Raji (cell line): ENCODE data around the gene GPR160.

Experiments
- POLR2A ChIP-seq: IDR thresholded peaks from 2 replicates; pipeline ENCODE4 v1.6.1; 2011; ENCODE audit warnings: low read depth, low read length, control low read depth; ENCODE audit not compliant: insufficient read depth

GPR160 gene

DNA sequence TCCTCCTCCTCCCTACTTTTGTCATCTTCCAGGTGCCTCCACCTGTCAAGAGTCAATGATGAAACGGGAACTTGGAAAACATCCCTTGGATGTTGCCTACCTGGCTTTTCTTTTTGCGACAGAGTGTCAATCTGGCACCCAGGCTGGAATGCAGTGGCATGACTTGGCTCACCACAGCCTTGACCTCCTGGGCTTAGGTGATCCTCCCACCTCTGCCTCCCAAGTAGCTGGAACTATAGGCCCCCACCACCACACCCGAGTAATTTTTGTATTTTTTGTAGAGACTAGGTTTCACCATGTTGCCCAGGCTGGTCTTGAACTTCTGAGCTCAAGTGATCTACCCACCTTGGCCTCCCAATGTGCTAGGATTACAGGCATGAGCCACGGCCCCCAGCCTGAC lies 42.8 kb downstream of the GPR160 start:
- no peak for TF ChIP-seq POLR2A

- TF ChIP-seq POLR2A: no peak
Observed at GRCh38 chr3:170081079-170081741, 43.4 kb downstream of the GPR160 start.

DNA sequence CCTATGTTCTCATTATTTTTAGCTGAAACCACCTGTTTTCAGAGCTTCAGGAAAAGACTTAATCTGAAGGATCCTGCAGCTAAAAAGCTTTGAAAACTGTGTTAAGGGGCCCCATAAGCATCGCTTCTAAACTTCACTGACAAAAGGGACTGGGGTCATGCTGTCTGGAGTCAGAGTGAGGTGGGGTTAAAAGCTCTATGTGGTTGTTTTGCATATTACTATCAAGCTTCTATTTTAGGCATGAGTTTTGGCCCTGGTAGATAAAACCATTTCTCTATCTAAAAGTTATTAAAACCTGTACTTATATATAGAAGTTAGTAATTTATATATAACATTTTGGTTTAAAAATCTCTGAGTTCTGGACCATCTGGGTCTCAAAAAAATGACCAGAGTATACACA lies 45.5 kb downstream of the GPR160 start:
- no peak for TF ChIP-seq POLR2A

GRCh38 chr3:170085396-170085795 lies 47.6 kb downstream of the GPR160 start:
- no peak for TF ChIP-seq POLR2A

- no peak for TF ChIP-seq POLR2A
Observed at GRCh38 chr3:170089862-170090600, 52.2 kb downstream of the GPR160 start.

DNA sequence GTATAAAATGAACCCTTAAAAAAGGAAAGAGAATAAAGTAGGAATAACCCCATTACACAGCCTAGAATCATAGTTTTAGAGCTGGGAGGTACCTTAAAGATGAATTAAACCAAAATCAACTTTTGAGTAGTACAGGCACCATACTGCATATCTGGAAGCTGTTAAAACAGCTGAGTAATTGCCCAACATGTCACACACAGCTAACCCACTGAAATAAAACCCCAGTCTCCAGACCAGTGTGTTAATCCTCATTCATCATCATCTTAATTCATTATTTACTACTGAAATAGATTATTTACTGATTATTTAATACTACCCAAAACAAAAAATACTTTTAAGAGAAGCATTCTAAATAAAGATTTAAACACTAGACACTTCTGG lies 52.8 kb downstream of the GPR160 start:
- no peak for TF ChIP-seq POLR2A

DNA sequence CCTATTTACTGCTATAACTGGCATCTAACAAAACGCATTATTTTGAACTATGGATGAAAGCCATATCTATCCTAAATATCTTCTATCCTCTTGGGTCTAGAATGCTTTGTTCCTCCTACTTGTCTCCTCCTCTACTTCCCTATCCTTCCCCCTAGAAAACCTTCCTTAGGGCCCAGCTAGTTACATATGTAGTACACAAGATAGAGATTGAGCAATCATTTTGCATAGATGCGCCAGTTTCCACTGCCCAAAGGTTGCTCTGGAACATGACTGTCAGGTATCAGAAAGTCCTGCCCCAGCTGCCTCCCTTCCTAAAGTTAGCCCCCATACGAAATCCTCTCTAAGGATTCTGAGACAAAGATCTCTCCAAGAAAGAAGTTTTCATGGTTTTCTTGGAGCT lies 55.1 kb downstream of the GPR160 start:
- no peak for TF ChIP-seq POLR2A

GRCh38 chr3:170095771-170096170 lies 58.0 kb downstream of the GPR160 start:
- no peak for TF ChIP-seq POLR2A

DNA sequence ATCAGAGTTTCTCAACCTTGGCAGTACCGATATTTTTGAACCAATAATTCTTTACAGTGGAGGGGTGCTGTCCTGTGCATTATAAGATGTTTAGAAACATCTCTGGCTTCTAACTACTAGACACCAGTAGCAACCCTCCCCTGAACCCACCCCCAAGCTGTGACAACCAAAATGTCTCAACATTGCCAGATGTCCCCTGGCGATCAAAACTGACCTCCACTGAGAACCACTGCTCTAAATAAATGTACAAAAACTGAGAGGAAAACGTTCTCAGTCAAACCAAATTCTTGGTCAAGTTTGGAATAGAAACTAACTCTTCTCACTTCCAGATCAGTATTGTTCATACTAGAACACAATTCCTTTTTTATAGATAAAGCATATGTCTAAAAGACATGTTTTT lies 58.5 kb downstream of the GPR160 start:
- TF ChIP-seq POLR2A: no peak

- no peak for TF ChIP-seq POLR2A
Observed at GRCh38 chr3:170098753-170099152, 61.0 kb downstream of the GPR160 start.

- TF ChIP-seq POLR2A: no peak
Observed at GRCh38 chr3:170100944-170101343, 63.1 kb downstream of the GPR160 start.

GRCh38 chr3:170102431-170102830 lies 64.6 kb downstream of the GPR160 start:
- TF ChIP-seq POLR2A: no peak

DNA sequence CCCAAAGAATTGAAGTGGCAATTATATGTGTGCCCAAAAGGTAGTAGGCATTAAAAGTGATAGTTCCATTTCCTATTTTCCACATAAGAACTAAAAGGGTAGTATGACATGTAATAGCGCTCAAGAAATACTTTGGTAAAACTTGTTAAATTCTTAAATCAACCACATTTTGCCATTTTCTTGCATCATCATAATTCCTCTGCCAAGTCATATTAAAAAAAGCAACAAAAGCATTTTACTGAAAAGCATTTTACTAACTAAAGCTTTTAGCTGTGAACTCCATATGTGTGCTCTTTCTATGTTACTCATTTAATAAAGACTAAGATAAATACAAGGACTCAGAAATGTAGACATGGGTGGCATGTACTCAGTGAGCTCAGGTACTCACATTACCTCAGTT lies 70.1 kb downstream of the GPR160 start:
- no peak for TF ChIP-seq POLR2A

GRCh38 chr3:170108955-170109354 lies 71.2 kb downstream of the GPR160 start:
- no peak for TF ChIP-seq POLR2A

DNA sequence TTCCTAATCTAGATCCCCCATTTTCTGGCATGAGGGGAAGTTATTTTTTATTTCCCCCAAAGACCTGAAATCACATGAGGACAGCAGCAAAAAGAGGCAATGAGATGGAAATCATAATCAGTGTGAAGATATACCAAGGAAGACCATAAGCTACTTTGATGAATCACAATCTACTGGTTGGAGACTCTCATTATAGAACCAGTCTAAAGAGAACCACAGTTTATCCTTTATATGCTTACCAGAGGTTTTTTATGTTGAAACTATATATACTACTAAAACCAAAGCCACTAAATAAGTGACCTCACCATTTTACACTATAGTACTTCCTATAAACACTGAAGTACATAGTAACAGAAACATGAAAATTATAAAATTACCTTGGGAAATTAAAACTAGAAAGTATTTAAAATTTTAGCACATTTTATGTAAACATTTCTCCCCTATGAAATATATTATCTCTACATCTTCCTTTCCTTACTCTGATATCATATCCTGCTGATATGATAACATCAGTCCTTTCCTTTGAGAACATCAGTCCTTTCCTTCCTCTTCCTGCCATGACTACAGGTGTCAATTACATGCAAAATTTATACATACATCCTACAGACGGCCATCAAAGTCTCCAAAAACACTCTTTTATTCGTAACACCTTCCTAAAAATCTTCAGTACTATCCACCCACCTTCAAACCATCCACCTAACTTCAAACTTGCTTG lies 71.9 kb downstream of the GPR160 start:
- no peak for TF ChIP-seq POLR2A

GRCh38 chr3:170111147-170111771 lies 73.5 kb downstream of the GPR160 start:
- TF ChIP-seq POLR2A: no peak

DNA sequence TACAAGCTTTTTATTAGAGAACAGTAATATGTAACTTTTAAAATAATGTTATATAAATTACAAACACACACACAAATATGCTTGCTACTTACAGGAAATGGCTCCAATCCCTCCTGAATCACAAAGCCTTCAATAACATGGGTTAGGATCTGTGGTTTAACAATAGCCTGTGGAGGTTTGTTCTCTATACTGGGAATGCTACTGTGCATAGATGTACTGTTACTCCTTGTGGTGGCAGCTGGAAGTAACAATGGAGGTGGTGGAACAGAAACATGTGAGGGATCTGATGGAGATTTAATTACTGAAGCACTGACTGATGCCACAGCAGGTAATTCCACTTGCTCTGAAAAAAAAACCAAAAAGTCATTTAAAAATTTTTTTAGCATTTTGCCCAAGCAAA lies 79.3 kb downstream of the GPR160 start:
- TF ChIP-seq POLR2A: no peak
